ENCODE results near the gene UBL4A. TPM values are rescaled to one million over a fixed set of nuclear protein-coding genes. Genes with fewer than 3 reads are reported as not detected.
A peak's percentile ranks its signal among the peaks of the same experiment; 100 is the strongest.

The UBL4A gene
- polyA plus RNA-seq, 1 donor (not counting 4 experiments of a cell fraction or from before 2014, with no cell fraction given) = 15.2 TPM

- peak overlapping the region in 1 of 3 experiments; percentile 71 for H3K4me3 ChIP-seq (ENCODE audit: control insufficient read depth in 2 of 3, extremely low read depth in 1 of 3, insufficient read depth in 2 of 3, low read depth in 1 of 3, low read length in 3 of 3)
- peaks cover 11% of the 10 kb centered on the region for H3K79me2 ChIP-seq (ENCODE audit: control insufficient read depth, insufficient read depth, low read length)
- no peak overlapping the region for H2AFZ ChIP-seq (ENCODE audit: control insufficient read depth, low read length)
- peak overlapping the region; percentile 65 for H3K4me2 ChIP-seq (ENCODE audit: control insufficient read depth, extremely low read depth, insufficient read depth, low read depth, low read length)
- FAIRE-seq (no peak), DNase-seq (ENCODE audit: low read depth, low spot score) (no peak)
- H3K9me1 ChIP-seq (ENCODE audit: control insufficient read depth, extremely low read depth, insufficient read depth, low read length) = no peaks in the 10 kb centered on the region
- TF ChIP-seq EZH2 (IDR thresholded peaks at IDR 0.05; ENCODE audit: low read length) = no peak
- TF ChIP-seq, protein P1, sequence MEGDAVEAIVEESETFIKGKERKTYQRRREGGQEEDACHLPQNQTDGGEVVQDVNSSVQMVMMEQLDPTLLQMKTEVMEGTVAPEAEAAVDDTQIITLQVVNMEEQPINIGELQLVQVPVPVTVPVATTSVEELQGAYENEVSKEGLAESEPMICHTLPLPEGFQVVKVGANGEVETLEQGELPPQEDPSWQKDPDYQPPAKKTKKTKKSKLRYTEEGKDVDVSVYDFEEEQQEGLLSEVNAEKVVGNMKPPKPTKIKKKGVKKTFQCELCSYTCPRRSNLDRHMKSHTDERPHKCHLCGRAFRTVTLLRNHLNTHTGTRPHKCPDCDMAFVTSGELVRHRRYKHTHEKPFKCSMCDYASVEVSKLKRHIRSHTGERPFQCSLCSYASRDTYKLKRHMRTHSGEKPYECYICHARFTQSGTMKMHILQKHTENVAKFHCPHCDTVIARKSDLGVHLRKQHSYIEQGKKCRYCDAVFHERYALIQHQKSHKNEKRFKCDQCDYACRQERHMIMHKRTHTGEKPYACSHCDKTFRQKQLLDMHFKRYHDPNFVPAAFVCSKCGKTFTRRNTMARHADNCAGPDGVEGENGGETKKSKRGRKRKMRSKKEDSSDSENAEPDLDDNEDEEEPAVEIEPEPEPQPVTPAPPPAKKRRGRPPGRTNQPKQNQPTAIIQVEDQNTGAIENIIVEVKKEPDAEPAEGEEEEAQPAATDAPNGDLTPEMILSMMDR (optimal IDR thresholded peaks at IDR 0.05 in 1 of 3, IDR thresholded peaks at IDR 0.05 in 1 of 3, conservative IDR thresholded peaks at IDR 0.05 in 1 of 3; ENCODE audit: extremely low read depth in 1 of 3, insufficient read depth in 2 of 3, low read length in 3 of 3) = no peak
- H3K36me3 ChIP-seq (ENCODE audit: control insufficient read depth in 2 of 2, extremely low read depth in 1 of 2, insufficient read depth in 2 of 2, low read length in 2 of 2) = peaks cover 5 to 7% of the 10 kb centered on the region in 2 experiments
- no peaks in the 10 kb centered on the region for H3K27me3 ChIP-seq (ENCODE audit: control insufficient read depth, extremely low read depth, insufficient read depth, low read length)
- peak overlapping the region; percentile 61 for H3K9ac ChIP-seq (ENCODE audit: control insufficient read depth, extremely low read depth, insufficient read depth, low read length)
- H3K27ac ChIP-seq (ENCODE audit: control insufficient read depth, insufficient read depth, low read length) = no peak overlapping the region
- no peaks in the 10 kb centered on the region for H3K9me3 ChIP-seq (ENCODE audit: control insufficient read depth, low read depth, low read length)
- dilution Hi-C loops (cut with MboI; ENCODE audit: extremely low pct_ligation_motif_present, low sequenced_read_pairs) = no loop called here
- H3K4me1 ChIP-seq (ENCODE audit: control insufficient read depth, extremely low read depth, insufficient read depth, low read length) = peaks cover 13% of the 10 kb centered on the region
- H4K20me1 ChIP-seq (ENCODE audit: control insufficient read depth, extremely low read depth, insufficient read depth, low read length) = no peaks in the 10 kb centered on the region
These were observed 2.8 kb upstream of the UBL4A start for GRCh38 chrX:154489182-154489581.

DNA sequence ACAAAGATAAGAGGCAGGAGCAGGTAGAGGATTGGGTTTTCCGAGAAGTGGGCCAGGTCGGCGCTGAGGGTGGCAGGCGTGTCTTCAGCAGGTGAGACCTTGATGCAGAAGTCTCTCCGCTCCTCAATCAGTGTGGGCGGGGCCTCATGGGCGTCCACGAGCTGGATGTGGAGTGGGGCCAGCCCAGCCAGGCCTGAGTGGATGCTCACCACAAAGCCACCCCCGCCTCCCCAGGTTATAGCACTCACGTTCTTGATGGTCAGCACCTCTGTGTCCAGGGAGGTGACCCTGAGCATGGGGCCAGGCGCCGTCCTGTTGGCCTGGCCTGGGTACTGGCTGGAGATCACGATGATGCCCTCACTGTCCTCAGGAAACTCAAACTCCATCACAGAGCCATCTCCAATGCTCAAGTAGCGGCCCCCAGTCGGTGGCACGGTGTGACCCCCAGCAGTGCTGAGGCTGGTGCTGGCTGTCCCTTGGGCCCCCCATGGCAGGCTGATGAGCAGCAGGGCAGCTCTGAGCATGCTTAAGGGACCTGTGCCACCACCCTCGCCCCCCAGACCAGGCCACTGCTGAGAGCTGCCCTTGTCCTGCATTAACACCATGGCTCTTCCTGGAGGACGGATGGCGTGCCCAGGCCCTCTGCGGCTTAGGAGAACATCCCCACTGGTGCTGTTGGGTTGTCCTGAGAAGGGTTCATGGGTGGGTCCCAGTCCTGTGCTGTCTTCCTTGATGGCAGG is 2.1 kb upstream of the UBL4A start:
- no peak overlapping the region for H3K4me2 ChIP-seq (ENCODE audit: control insufficient read depth, extremely low read depth, insufficient read depth, low read depth, low read length)
- dilution Hi-C loops (cut with MboI; ENCODE audit: extremely low pct_ligation_motif_present, low sequenced_read_pairs) = no loop called here
- no peak for TF ChIP-seq EZH2 (IDR thresholded peaks at IDR 0.05; ENCODE audit: low read length)
- TF ChIP-seq, protein P1 (optimal IDR thresholded peaks at IDR 0.05 in 1 of 3, IDR thresholded peaks at IDR 0.05 in 1 of 3, conservative IDR thresholded peaks at IDR 0.05 in 1 of 3; ENCODE audit: extremely low read depth in 1 of 3, insufficient read depth in 2 of 3, low read length in 3 of 3) = no peak
- H4K20me1 ChIP-seq (ENCODE audit: control insufficient read depth, extremely low read depth, insufficient read depth, low read length) = no peaks in the 10 kb centered on the region
- H3K36me3 ChIP-seq (ENCODE audit: control insufficient read depth in 2 of 2, extremely low read depth in 1 of 2, insufficient read depth in 2 of 2, low read length in 2 of 2) = peaks cover 5 to 8% of the 10 kb centered on the region in 2 experiments
- FAIRE-seq = no peak
- no peak overlapping the region for H3K27ac ChIP-seq (ENCODE audit: control insufficient read depth, insufficient read depth, low read length)
- no peak overlapping the region for H3K4me3 ChIP-seq (ENCODE audit: control insufficient read depth in 2 of 3, extremely low read depth in 1 of 3, insufficient read depth in 2 of 3, low read depth in 1 of 3, low read length in 3 of 3)
- peaks cover 11% of the 10 kb centered on the region for H3K79me2 ChIP-seq (ENCODE audit: control insufficient read depth, insufficient read depth, low read length)
- H3K9ac ChIP-seq (ENCODE audit: control insufficient read depth, extremely low read depth, insufficient read depth, low read length) = no peak overlapping the region
- no peaks in the 10 kb centered on the region for H3K9me3 ChIP-seq (ENCODE audit: control insufficient read depth, low read depth, low read length)
- peaks cover 13% of the 10 kb centered on the region for H3K4me1 ChIP-seq (ENCODE audit: control insufficient read depth, extremely low read depth, insufficient read depth, low read length)
- DNase-seq (ENCODE audit: low read depth, low spot score) = no peak
- H3K9me1 ChIP-seq (ENCODE audit: control insufficient read depth, extremely low read depth, insufficient read depth, low read length) = no peaks in the 10 kb centered on the region
- no peak overlapping the region for H2AFZ ChIP-seq (ENCODE audit: control insufficient read depth, low read length)
- no peaks in the 10 kb centered on the region for H3K27me3 ChIP-seq (ENCODE audit: control insufficient read depth, extremely low read depth, insufficient read depth, low read length)

Data from keratinocyte (primary cell).